Esophagus (tissue), 2 donors: ENCODE data around the gene PDGFRA. TPM values are rescaled to one million over a fixed set of nuclear protein-coding genes. Genes with fewer than 3 reads are reported as not detected.
A peak's percentile ranks its signal among the peaks of the same experiment; 100 is the strongest.
"Not testable (repeated sequence)": the region's sequence is repeated elsewhere in the genome, so short reads cannot be mapped to it uniquely, and the experiment has no call there.

ENCODE experiments used
- H3K27ac ChIP-seq, 2 donors: one replicate each; pipeline ENCODE4 v1.5.1; 2013; ENCODE audit warnings: low read depth in 2 of 2, mild to moderate bottlenecking in 2 of 2, inconsistent platforms in 1 of 2, low read length in 1 of 2, moderate library complexity in 1 of 2
- H3K27me3 ChIP-seq, 2 donors: one replicate each; pipeline ENCODE4 v1.6.1; 2013; ENCODE audit warnings: low read length in 2 of 2, control low read depth in 1 of 2, mild to moderate bottlenecking in 1 of 2; ENCODE audit not compliant: insufficient read depth in 2 of 2, control insufficient read depth in 1 of 2
- H3K36me3 ChIP-seq, 2 donors: one replicate each; pipeline ENCODE4 v1.6.1; 2013; ENCODE audit warnings: low read length in 1 of 2; ENCODE audit not compliant: control insufficient read depth in 2 of 2, insufficient read depth in 2 of 2
- H3K4me1 ChIP-seq, 2 donors: one replicate each; pipeline ENCODE4 v1.6.1; 2013; ENCODE audit warnings: low read length in 1 of 2; ENCODE audit not compliant: control insufficient read depth in 2 of 2, insufficient read depth in 2 of 2
- H3K4me3 ChIP-seq, 2 donors: one replicate each; pipeline ENCODE4 v1.5.1; 2013; ENCODE audit warnings: low read length in 2 of 2, mild to moderate bottlenecking in 2 of 2, low read depth in 1 of 2, moderate library complexity in 1 of 2
- H3K9me3 ChIP-seq, 2 donors: one replicate each; pipeline ENCODE4 v1.6.1; 2013; ENCODE audit warnings: mild to moderate bottlenecking in 2 of 2, low read depth in 1 of 2, low read length in 1 of 2, moderate library complexity in 1 of 2; ENCODE audit not compliant: control insufficient read depth in 2 of 2, insufficient read depth in 1 of 2
- WGBS, 2 donors: extraction: QIAGEN DNeasy Blood & Tissue Kit; methylation state at CpG; one replicate each; pipeline ENCODE4 v1.1.7; 2013; 5-methylcytosine and 5-hydroxymethylcytosine counted together
- polyA plus RNA-seq, 2 donors: library from polyadenylated mRNA; stranded (reverse); fragments of 200-250 nt; gene quantifications; one replicate each; pipeline ENCODE4 v1.2.3, GENCODE V29; 2013
- donor health status: healthy with polysubstance abuse.
- donor health status: Bipolar disorder and iron deficiency.

PDGFRA gene
- polyA plus RNA-seq, 2 donors = 3.9 to 7.4 TPM

DNA sequence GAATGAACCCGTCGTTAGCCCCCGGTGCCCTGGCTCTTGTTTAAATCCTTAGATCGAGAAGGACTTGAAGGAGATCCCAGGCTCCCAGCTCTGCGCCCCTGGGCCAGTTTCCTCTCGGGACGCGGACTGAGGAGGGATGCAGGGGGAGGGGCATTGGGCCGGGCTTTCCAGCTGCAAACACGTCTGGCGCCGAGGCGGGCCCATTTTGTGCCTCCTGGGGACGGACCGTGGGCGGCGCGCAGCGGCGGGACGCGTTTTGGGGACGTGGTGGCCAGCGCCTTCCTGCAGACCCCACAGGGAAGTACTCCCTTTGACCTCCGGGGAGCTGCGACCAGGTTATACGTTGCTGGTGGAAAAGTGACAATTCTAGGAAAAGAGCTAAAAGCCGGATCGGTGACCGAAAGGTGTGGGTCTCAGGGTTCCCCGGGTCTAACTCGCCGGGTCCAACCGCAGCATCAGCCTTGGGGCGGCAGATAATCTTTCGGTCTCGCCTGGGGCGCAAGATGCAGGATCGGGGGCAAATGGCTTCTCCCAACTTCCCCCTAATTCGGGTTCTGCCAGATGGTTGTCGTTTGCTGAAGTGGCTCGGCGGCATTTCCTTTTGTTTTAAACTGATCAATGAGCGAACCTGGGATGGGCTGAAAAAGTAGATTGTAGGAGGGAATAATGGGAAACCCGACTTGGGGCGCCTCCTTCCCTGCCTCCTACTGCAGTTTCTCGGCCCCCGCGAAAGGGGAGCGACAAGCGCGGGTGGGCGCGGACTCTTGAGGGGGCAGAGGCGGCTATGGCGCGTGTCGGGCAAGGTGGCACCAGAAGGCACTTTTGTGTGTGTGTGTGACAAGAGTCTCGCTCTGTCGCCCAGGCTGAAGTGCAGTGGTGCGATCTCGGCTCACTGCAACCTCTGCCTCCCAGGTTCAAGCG, 2.9 kb downstream of the PDGFRA start:
- Histone ChIP-seq H3K9me3 (no peaks in the 10 kb centered on the region), H3K27me3 (peaks cover 0 to 10% of the 10 kb centered on the region in 2 donors), H3K4me3 (peak overlapping the region; percentile 61 to 63), H3K36me3 (no peaks in the 10 kb centered on the region), H3K4me1 (peaks cover 6 to 13% of the 10 kb centered on the region in 2 donors), H3K27ac (peak overlapping the region; percentile 83 to 85)
- 4 to 6% methylated on average over 63 of the region's 63 CpGs for WGBS, 2 donors

DNA sequence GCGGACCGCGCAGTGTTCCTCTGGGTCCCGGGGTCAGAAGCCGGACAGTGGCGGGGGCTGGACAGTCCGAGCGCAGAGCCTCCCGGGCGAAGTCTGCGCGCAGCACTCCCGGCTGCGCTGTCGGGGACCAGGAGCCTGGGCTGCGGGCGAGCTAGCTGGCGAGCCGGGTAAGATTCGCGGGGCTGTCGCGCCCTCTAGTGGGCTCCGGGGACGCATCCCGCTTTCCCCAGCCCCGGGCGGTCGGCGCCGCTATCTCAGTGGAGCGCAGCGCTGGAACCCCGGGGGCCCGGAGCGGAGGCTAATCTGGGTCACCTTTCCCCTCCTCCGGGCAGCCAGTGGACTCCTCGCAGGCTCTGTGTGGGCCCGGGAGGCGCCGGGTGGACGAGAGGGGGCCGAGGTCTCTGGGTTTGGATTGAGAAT, 4.2 kb downstream of the PDGFRA start:
- no peaks in the 10 kb centered on the region for H3K9me3 ChIP-seq
- H3K27ac ChIP-seq = peak overlapping the region; percentile 23 to 59
- H3K36me3 ChIP-seq = no peaks in the 10 kb centered on the region
- peak overlapping the region; percentile 50 to 61 for H3K4me3 ChIP-seq
- peaks cover 0 to 10% of the 10 kb centered on the region in 2 donors for H3K27me3 ChIP-seq
- WGBS, 2 donors = 0 to 1% methylated on average over 42 to 43 of the region's 43 CpGs
- H3K4me1 ChIP-seq = peaks cover 6 to 13% of the 10 kb centered on the region in 2 donors

DNA sequence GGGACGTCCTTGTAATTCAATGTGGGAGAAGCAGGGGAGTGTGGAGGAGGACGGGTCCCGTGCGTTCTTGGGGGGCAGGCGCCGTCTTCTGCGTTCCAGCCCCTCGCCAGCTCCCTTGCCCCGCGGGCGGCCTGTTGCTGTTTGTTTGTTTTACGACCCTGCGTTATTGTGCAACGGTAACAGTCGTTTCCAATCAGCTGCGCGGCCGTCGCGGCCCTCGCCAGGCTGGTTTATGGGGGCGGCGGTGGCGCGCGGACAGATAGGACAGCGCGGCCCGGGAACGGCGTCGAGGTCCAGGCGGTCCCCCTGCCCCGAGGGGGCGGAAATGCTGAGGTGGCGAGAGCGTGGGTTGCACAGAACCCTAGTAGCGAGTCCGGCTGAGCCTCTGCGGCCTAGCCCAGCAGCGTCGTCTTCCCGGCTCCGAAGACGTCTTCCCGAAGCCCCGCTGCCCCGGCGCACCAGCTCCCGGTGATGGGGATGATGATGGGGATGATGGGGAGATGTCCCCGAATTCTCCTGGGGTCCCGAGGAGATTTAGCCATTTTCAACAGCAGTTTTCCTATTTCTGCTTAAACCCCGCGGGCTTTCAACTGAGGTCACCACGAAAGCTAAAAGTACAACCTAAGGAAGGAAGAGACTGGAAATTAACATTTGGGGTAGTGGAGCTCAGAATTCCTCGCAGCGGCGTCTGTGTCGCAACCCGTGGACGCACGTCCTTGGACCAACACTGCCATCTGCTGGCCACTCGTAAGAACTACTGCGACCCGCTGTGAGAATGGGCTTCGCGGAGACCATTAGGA, 4.8 kb downstream of the PDGFRA start:
- H3K27ac ChIP-seq = peak overlapping the region in 1 of 2 donors; percentile 15
- no peaks in the 10 kb centered on the region for H3K9me3 ChIP-seq
- peaks cover 0 to 10% of the 10 kb centered on the region in 2 donors for H3K27me3 ChIP-seq
- peak overlapping the region; percentile 50 to 61 for H3K4me3 ChIP-seq
- WGBS, 2 donors = 2% methylated on average over 66 to 67 of the region's 67 CpGs
- H3K36me3 ChIP-seq = no peaks in the 10 kb centered on the region
- H3K4me1 ChIP-seq = peaks cover 6 to 13% of the 10 kb centered on the region in 2 donors

DNA sequence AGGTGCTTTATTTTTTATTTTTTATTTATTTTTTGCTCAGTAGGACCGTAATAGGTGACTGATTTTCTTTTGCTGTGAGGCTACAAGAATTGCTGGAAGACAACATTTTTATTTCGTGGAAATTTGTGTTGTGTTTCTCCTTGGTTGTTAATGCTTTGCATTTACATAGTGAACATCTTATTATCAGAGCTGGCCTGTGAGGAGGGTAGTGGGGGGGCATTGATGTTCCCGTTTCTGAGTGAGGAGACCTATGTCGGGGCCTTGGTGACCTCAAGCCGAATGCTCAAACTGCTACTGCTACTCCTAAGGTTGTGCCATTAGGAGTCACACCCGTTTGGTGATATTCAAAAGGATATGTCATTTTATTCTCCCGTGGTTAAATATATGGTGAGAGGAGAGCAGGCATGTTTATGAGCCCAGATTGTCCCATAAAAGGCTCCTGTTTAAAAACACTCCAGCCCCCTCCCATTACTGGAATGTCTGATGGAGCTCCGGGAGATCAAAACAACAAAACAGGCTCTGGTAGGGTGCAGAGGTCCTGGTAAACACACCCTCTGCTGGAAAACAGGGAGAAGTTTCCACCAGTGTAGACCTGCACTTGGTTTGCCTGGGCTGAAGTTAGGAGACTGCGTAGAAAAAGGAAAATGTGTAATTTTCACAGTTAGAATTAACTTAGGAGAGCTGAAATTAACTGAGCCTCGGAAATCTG, 5.6 kb downstream of the PDGFRA start:
- Histone ChIP-seq H3K4me3 (no peak overlapping the region), H3K4me1 (peaks cover 6 to 13% of the 10 kb centered on the region in 2 donors), H3K9me3 (no peaks in the 10 kb centered on the region), H3K36me3 (no peaks in the 10 kb centered on the region), H3K27ac (no peak overlapping the region), H3K27me3 (peaks cover 0 to 10% of the 10 kb centered on the region in 2 donors)
- 18 to 19% methylated on average over 10 of the region's 10 CpGs for WGBS, 2 donors

DNA sequence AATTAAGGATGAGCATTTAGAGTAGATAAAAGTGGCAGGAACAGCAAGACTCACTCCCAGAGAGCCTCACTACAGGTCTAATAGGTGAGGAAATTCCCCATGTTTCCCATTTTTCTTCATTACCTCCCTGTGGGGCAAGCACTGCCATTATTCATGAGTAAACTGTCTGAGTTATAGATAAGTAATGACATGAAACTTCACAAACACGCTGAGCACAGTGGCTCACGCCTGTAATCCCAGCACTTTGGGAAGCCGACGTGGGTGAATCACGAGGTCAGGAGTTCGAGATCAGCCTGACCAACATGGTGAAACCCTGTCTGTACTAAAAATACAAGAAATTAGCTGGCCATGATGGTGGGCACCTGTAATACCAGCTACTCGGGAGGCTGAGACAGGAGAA, 7.2 kb downstream of the PDGFRA start:
- H3K9me3 ChIP-seq, H3K27me3 ChIP-seq, H3K27ac ChIP-seq, H3K36me3 ChIP-seq, H3K4me3 ChIP-seq: not testable (repeated sequence)
- H3K4me1 ChIP-seq = peaks cover 6 to 12% of the 10 kb centered on the region in 2 donors
- WGBS, 2 donors = 74 to 78% methylated on average over 7 of the region's 7 CpGs

DNA sequence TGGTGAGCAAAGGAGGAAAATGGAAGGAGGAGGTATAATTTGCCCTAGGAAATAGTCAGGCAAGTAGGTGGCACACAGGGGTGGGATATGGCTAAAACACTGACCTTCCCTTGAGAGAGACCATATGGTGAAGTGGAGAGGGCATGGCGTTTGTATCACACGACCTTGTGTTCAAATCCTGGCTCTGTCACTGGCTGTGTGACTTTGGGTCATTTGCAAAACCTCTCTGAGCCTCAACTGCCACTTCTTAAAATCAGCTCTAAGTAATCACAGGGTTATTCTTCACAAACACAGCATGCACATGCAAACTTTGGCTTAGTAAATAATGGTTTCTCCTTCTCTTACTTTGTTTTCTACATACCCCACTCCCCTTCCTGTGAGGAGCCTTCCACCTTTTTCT, 8.7 kb downstream of the PDGFRA start:
- H3K9me3 ChIP-seq = no peaks in the 10 kb centered on the region
- H3K36me3 ChIP-seq = no peaks in the 10 kb centered on the region
- H3K4me3 ChIP-seq = no peak overlapping the region
- H3K4me1 ChIP-seq = peaks cover 4 to 8% of the 10 kb centered on the region in 2 donors
- no peak overlapping the region for H3K27ac ChIP-seq
- WGBS, 2 donors = 67 to 74% methylated on average over 2 of the region's 2 CpGs
- H3K27me3 ChIP-seq = no peaks in the 10 kb centered on the region

DNA sequence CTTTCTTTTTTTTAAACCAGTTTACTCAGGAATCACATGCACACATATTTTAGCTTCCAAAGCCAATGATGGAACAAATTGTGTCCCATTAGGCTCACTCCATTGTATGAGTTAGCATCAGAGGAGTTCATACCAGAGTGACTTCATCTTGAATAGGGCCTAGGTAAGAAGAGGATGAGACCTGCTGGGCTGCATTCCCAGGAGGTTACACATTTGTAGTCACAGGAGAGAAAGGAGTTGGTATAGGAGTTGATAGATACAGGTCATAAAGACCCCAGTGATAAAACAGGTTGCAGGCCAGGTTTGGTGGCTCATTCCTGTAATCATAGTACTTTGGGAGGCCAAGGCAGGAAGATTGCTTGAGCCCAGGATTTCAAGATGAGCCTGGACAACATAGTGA, 9.3 kb downstream of the PDGFRA start:
- Histone ChIP-seq H3K4me1 (peaks cover 4 to 6% of the 10 kb centered on the region in 2 donors), H3K27ac (no peak overlapping the region), H3K36me3 (no peaks in the 10 kb centered on the region), H3K9me3 (no peaks in the 10 kb centered on the region), H3K4me3 (no peak overlapping the region), H3K27me3 (no peaks in the 10 kb centered on the region)

DNA sequence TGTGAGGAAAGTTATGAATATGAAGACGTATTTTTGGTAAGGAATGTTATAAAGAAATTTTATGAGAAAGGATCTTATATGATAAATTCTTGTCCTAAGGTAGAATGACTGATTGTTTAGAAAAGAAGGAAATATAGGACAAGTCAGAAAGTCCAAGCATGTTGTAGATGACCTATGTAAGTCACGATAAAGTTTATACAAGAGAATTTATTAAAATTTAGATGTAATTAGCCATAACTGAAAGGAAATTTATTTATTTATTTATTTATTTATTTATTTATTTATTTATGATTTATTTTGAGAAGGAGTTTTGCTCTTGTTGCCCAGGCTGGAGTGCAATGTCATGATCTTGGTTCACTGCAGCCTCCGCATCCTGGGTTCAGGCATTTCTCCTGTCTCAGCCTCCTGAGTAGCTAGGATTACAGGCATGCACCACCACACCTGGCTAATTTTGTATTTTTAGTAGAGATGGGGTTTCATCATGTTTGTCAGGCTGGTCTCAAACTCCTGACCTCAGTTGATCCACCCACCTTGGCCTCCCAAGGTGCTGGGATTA, 12.3 kb downstream of the PDGFRA start:
- H3K9me3 ChIP-seq, H3K36me3 ChIP-seq, H3K27me3 ChIP-seq, H3K4me1 ChIP-seq, H3K27ac ChIP-seq, H3K4me3 ChIP-seq: not testable (repeated sequence)
- 94 to 95% methylated on average over 3 of the region's 3 CpGs for WGBS, 2 donors

DNA sequence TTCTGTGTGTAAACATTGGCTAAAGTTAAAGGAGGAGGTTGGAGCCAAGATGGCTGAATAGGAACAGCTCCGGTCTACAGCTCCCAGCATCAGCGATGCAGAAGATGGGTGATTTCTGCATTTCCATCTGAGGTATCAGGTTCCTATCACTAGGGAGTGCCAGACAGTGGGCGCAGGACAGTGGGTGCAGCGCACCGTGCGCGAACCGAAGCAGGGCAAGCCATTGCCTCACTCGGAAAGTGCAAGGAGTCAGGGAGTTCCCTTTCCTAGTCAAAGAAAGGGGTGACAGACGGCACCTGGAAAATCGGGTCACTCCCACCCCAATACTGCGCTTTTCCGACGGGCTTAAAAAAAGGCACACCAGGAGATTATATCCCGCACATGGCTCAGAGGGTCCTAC, 14.4 kb downstream of the PDGFRA start:
- not testable (repeated sequence) for H3K36me3 ChIP-seq

More for the DNA sequence above, 14.4 kb downstream of the PDGFRA start:
- H3K4me1 ChIP-seq, H3K9me3 ChIP-seq, H3K4me3 ChIP-seq, H3K27me3 ChIP-seq, H3K27ac ChIP-seq: not testable (repeated sequence)
- whole genome bisulfite sequencing, 2 donors = 96% methylated on average over 15 of the region's 15 CpGs
